SU-DHL-6 (cell line): ENCODE measurements around the gene RBPMS2.

Experiments used
- H2AFZ ChIP-seq: fragments of 200-600 bp; sonication (generic); 2 replicates; pipeline ENCODE4 v1.6.1; 2014; ENCODE audit warnings: low read depth, mild to moderate bottlenecking, moderate library complexity, mixed read lengths, antibody characterized with exemption, low read length; ENCODE audit not compliant: severe bottlenecking
- H3F3A ChIP-seq: fragments of 200-600 bp; shearing (Covaris generic); 2 replicates; pipeline ENCODE4 v1.6.0; 2016; ENCODE audit warnings: antibody characterized with exemption, mild to moderate bottlenecking; ENCODE audit not compliant: insufficient read depth
- H3K27ac ChIP-seq: fragments of 200-600 bp; sonication (generic); 2 replicates; pipeline ENCODE4 v1.5.1; 2016; ENCODE audit warnings: low read depth, mild to moderate bottlenecking, low read length, moderate library complexity, mixed read lengths
- H3K27me3 ChIP-seq: fragments of 200-600 bp; sonication (generic), shearing (Covaris generic); 2 replicates; pipeline ENCODE4 v1.6.0; 2014; ENCODE audit warnings: mild to moderate bottlenecking, low read length
- H3K36me3 ChIP-seq: fragments of 200-600 bp; sonication (generic); 2 replicates; pipeline ENCODE4 v1.6.1; 2014; ENCODE audit warnings: mild to moderate bottlenecking, low read length, mixed read lengths
- H3K4me2 ChIP-seq: fragments of 300-600, 200-600 bp; shearing (Covaris generic), sonication (generic); 2 replicates; pipeline ENCODE4 v1.6.0; 2014; ENCODE audit warnings: low read length, low read depth, mild to moderate bottlenecking; ENCODE audit not compliant: poor library complexity, severe bottlenecking
- H3K4me3 ChIP-seq: fragments of 200-600 bp; sonication (generic); 2 replicates; pipeline ENCODE4 v1.5.1; 2014; ENCODE audit warnings: antibody characterized with exemption, low read length, mild to moderate bottlenecking, mixed read lengths; ENCODE audit not compliant: insufficient read depth, poor library complexity, severe bottlenecking
- H3K79me2 ChIP-seq: fragments of 200-600 bp; sonication (generic); 2 replicates; pipeline ENCODE4 v1.6.1; 2014; ENCODE audit warnings: mild to moderate bottlenecking, low read length, moderate library complexity; ENCODE audit not compliant: insufficient read depth
- H3K9ac ChIP-seq: fragments of 200-600 bp; sonication (generic); 2 replicates; pipeline ENCODE4 v1.7.0; 2014; ENCODE audit warnings: mild to moderate bottlenecking, low read length
- H3K9me2 ChIP-seq: fragments of 200-600 bp; sonication (generic); replicated peaks from 2 replicates; pipeline ENCODE4 v1.6.1; 2014; ENCODE audit warnings: low read length; ENCODE audit not compliant: insufficient read depth
- H3K9me3 ChIP-seq: fragments of 200-600 bp; sonication (generic); 2 replicates; pipeline ENCODE4 v1.6.1; 2014; ENCODE audit warnings: low read length, mixed read lengths; ENCODE audit not compliant: insufficient read depth
- H4K20me1 ChIP-seq: fragments of 200-600 bp; sonication (generic); 2 replicates; pipeline ENCODE4 v1.6.1; 2014; ENCODE audit warnings: low read depth, mild to moderate bottlenecking, antibody characterized with exemption, low read length, moderate library complexity, mixed read lengths
- CTCF ChIP-seq: fragments of 200-600 bp; sonication (generic); IDR thresholded peaks from one replicate; pipeline ENCODE4 v1.5.1; 2017; ENCODE audit warnings: antibody characterized with exemption, mild to moderate bottlenecking, low read length, moderate library complexity; ENCODE audit not compliant: insufficient read depth, poor library complexity, severe bottlenecking
- EZH2phosphoT487 ChIP-seq: fragments of 200-600 bp; sonication (generic), shearing (Covaris generic); conservative IDR thresholded peaks from 2 replicates; pipeline ENCODE4 v1.6.1; 2018; ENCODE audit warnings: mild to moderate bottlenecking, antibody characterized with exemption, low read length, moderate library complexity, mixed read lengths

The RBPMS2 gene

DNA sequence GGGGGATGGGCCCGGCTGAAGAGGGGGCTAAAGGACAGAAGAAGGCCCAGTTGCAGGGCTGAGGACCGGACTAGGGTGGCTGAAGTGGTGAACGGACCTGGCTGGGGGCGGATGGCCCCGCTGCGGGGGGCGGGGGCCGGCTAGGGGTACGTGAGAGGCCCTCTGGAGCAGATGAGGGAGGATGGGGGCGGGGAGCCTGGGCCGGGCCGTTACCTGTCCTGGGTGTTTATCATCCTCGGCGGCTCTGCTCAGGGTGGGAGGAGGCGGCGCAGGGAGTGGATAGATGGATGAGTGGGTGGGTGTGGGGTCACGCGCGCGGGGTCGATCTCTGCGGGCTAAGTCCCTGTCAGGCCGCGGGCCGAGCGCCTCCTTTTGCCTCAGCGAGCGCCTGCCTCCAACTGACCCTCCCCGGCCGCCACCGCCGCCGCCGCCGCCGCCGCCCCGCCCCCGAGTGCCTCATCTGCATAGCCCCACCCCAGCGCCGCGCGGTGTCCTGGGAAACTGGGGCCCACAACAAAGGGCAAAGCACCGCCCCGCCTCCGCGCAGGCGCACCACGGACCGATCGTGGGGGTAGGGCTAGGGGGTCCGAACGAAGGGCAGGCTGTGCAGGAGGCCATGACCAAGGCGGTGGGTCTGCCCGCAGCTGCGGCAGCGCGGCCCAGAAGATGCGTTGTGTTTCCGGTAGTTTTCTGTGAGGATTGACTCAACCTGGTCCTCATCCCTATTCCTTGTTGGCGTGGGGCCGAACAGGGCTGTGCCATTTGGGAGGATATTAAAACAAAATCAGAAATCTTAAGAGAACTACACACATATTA lies 72.4 kb downstream of the RBPMS2 start:
- H3K79me2 ChIP-seq: peaks cover 46% of the 10 kb centered on the region
- peak overlapping the region; percentile 93 for H3K4me3 ChIP-seq
- TF ChIP-seq EZH2phosphoT487 (no peak), CTCF (no peak)
- H3K9ac ChIP-seq: peak overlapping the region; percentile 88
- H3K9me3 ChIP-seq: no peaks in the 10 kb centered on the region
- no peaks in the 10 kb centered on the region for H3K27me3 ChIP-seq
- H3K36me3 ChIP-seq: no peaks in the 10 kb centered on the region
- no peaks in the 10 kb centered on the region for H3K9me2 ChIP-seq
- H3F3A ChIP-seq: no peaks in the 10 kb centered on the region; the same call in 1 of the 2 replicates
- H4K20me1 ChIP-seq: no peaks in the 10 kb centered on the region
- peak overlapping the region; percentile 90 for H3K4me2 ChIP-seq
- H2AFZ ChIP-seq: peak overlapping the region; percentile 81
- peak overlapping the region; percentile 33 for H3K27ac ChIP-seq

- Histone ChIP-seq H3K9ac (peak overlapping the region; percentile 88; the same call in 1 of the 2 replicates), H3K36me3 (no peaks in the 10 kb centered on the region), H3K4me3 (peak overlapping the region; percentile 93), H3K27ac (no peak overlapping the region), H3K79me2 (peaks cover 57% of the 10 kb centered on the region), H3F3A (peaks cover 1% of the 10 kb centered on the region; the same call in 1 of the 2 replicates), H4K20me1 (0 out of 2 replicates have a peak, but pooled peaks cover 5% of the 10 kb centered on the region), H2AFZ (no peak overlapping the region), H3K4me2 (peak overlapping the region; percentile 90), H3K9me2 (no peaks in the 10 kb centered on the region), H3K9me3 (no peaks in the 10 kb centered on the region), H3K27me3 (no peaks in the 10 kb centered on the region)
- TF ChIP-seq EZH2phosphoT487 (no peak), CTCF (no peak)
These were observed 73.8 kb downstream of the RBPMS2 start for GRCh38 chr15:64701482-64702184.

- Histone ChIP-seq H3F3A (peaks cover 4% of the 10 kb centered on the region; the same call in 1 of the 2 replicates), H3K36me3 (no peaks in the 10 kb centered on the region), H2AFZ (no peak overlapping the region), H3K9me2 (no peaks in the 10 kb centered on the region), H3K27ac (no peak overlapping the region), H3K9ac (no peak overlapping the region), H3K4me2 (peak overlapping the region; percentile 90), H3K9me3 (no peaks in the 10 kb centered on the region), H3K79me2 (peaks cover 57% of the 10 kb centered on the region), H4K20me1 (0 out of 2 replicates have a peak, but pooled peaks cover 5% of the 10 kb centered on the region), H3K27me3 (no peaks in the 10 kb centered on the region), H3K4me3 (no peak overlapping the region)
- TF ChIP-seq EZH2phosphoT487 (no peak), CTCF (no peak)
These were observed 74.3 kb downstream of the RBPMS2 start for GRCh38 chr15:64701051-64701450.
